Measurements from ENCODE around the gene ZC3H12A.

Gene ZC3H12A

GRCh38 chr1:37473431-37474045, 842 bp upstream of the ZC3H12A start:
- H3K4me3 ChIP-seq (ENCODE audit: low read length) = peak overlapping the region; percentile 95
- no peak overlapping the region for H3K27ac ChIP-seq (ENCODE audit: low read depth, low read length)
- no peaks in the 10 kb centered on the region for H3K9me2 ChIP-seq (replicated peaks; ENCODE audit: control insufficient read depth, low read length)
- no peaks in the 10 kb centered on the region for H3K9me3 ChIP-seq (ENCODE audit: control insufficient read depth, insufficient read depth, low read length)
- H3K27me3 ChIP-seq (ENCODE audit: control insufficient read depth, low read length) = peaks cover 29% of the 10 kb centered on the region
- TF ChIP-seq EZH2phosphoT487 (IDR thresholded peaks at IDR 0.05; ENCODE audit: borderline replicate concordance, low read length) (no peak), CTCF (IDR thresholded peaks at IDR 0.05; ENCODE audit: low read depth, low read length, poor library complexity, severe bottlenecking) (peak; percentile 36)
- peaks cover 39% of the 10 kb centered on the region for H3K4me1 ChIP-seq (ENCODE audit: control insufficient read depth, low read length)
- H3K79me2 ChIP-seq (ENCODE audit: control insufficient read depth, low read length) = peaks cover 41% of the 10 kb centered on the region
- peak overlapping the region; percentile 82 for H3K4me2 ChIP-seq (ENCODE audit: low read length)
- H3F3A ChIP-seq (ENCODE audit: control insufficient read depth, insufficient read depth) = peaks cover 11% of the 10 kb centered on the region
- H4K20me1 ChIP-seq (ENCODE audit: control insufficient read depth, insufficient read depth, low read depth, low read length) = peaks cover 10% of the 10 kb centered on the region; the same call in 1 of the 2 replicates
- peaks cover 36% of the 10 kb centered on the region for H3K36me3 ChIP-seq (ENCODE audit: control insufficient read depth, low read length)

GRCh38 chr1:37474697-37475379, 458 bp downstream of the ZC3H12A start:
- H3K4me1 ChIP-seq (ENCODE audit: control insufficient read depth, low read length) = peaks cover 52% of the 10 kb centered on the region
- peak overlapping the region; percentile 82 for H3K4me2 ChIP-seq (ENCODE audit: low read length)
- peaks cover 19% of the 10 kb centered on the region for H3F3A ChIP-seq (ENCODE audit: control insufficient read depth, insufficient read depth)
- H3K4me3 ChIP-seq (ENCODE audit: low read length) = peak overlapping the region; percentile 95
- peaks cover 48% of the 10 kb centered on the region for H3K36me3 ChIP-seq (ENCODE audit: control insufficient read depth, low read length)
- no peaks in the 10 kb centered on the region for H3K9me3 ChIP-seq (ENCODE audit: control insufficient read depth, insufficient read depth, low read length)
- H4K20me1 ChIP-seq (ENCODE audit: control insufficient read depth, insufficient read depth, low read depth, low read length) = peaks cover 10% of the 10 kb centered on the region; the same call in 1 of the 2 replicates
- H3K27me3 ChIP-seq (ENCODE audit: control insufficient read depth, low read length) = peaks cover 21% of the 10 kb centered on the region
- H3K79me2 ChIP-seq (ENCODE audit: control insufficient read depth, low read length) = peaks cover 54% of the 10 kb centered on the region
- peak overlapping the region; percentile 85 for H3K27ac ChIP-seq (ENCODE audit: low read depth, low read length)
- H3K9me2 ChIP-seq (replicated peaks; ENCODE audit: control insufficient read depth, low read length) = no peaks in the 10 kb centered on the region
- TF ChIP-seq EZH2phosphoT487 (IDR thresholded peaks at IDR 0.05; ENCODE audit: borderline replicate concordance, low read length) (no peak), CTCF (IDR thresholded peaks at IDR 0.05; ENCODE audit: low read depth, low read length, poor library complexity, severe bottlenecking) (no peak)

GRCh38 chr1:37475380-37476086, 1.2 kb downstream of the ZC3H12A start:
- Histone ChIP-seq H4K20me1 (ENCODE audit: control insufficient read depth, insufficient read depth, low read depth, low read length) (peaks cover 10% of the 10 kb centered on the region; the same call in 1 of the 2 replicates), H3K4me2 (ENCODE audit: low read length) (peak overlapping the region; percentile 82), H3K27me3 (ENCODE audit: control insufficient read depth, low read length) (peaks cover 18% of the 10 kb centered on the region), H3K27ac (ENCODE audit: low read depth, low read length) (peak overlapping the region; percentile 85), H3K9me2 (replicated peaks; ENCODE audit: control insufficient read depth, low read length) (no peaks in the 10 kb centered on the region), H3K36me3 (ENCODE audit: control insufficient read depth, low read length) (peaks cover 55% of the 10 kb centered on the region), H3F3A (ENCODE audit: control insufficient read depth, insufficient read depth) (peaks cover 19% of the 10 kb centered on the region), H3K9me3 (ENCODE audit: control insufficient read depth, insufficient read depth, low read length) (no peaks in the 10 kb centered on the region), H3K4me3 (ENCODE audit: low read length) (peak overlapping the region; percentile 95), H3K4me1 (ENCODE audit: control insufficient read depth, low read length) (peaks cover 57% of the 10 kb centered on the region), H3K79me2 (ENCODE audit: control insufficient read depth, low read length) (peaks cover 60% of the 10 kb centered on the region)
- TF ChIP-seq EZH2phosphoT487 (IDR thresholded peaks at IDR 0.05; ENCODE audit: borderline replicate concordance, low read length) (no peak), CTCF (IDR thresholded peaks at IDR 0.05; ENCODE audit: low read depth, low read length, poor library complexity, severe bottlenecking) (no peak)
